Uterus (tissue), 4 donors: Measurements from ENCODE around the gene HNRNPK. TPM values are rescaled to one million over a fixed set of nuclear protein-coding genes. Genes with fewer than 3 reads are reported as not detected.

ENCODE experiments used
- DNase-seq, 2 donors: peaks; one replicate each; pipeline ENCODE4 v3.0.0-alpha.2; 2019 to 2020
- H3K27ac ChIP-seq, 2 donors: fragments of 200-600 bp; sonication (generic); 1 replicate in 1 of 2; 2 replicates in 1 of 2; pipeline ENCODE4 v1.5.1; 2016 to 2018
- H3K27me3 ChIP-seq, 2 donors: fragments of 200-600 bp; sonication (generic); one replicate each; pipeline ENCODE4 v1.5.1; 2018 to 2019; ENCODE audit warnings: control low read depth in 1 of 2
- H3K36me3 ChIP-seq, 2 donors: fragments of 200-600 bp; sonication (generic); one replicate each; pipeline ENCODE4 v1.5.1; 2019; ENCODE audit warnings: control low read depth in 1 of 2
- H3K4me1 ChIP-seq, 2 donors: fragments of 200-600 bp; sonication (generic); one replicate each; pipeline ENCODE4 v1.5.1; 2018 to 2019; ENCODE audit warnings: control low read depth in 1 of 2
- H3K4me3 ChIP-seq, 2 donors: fragments of 200-600 bp; sonication (generic); 1 replicate in 1 of 2; 2 replicates in 1 of 2; pipeline ENCODE4 v1.5.1; 2018 to 2019; ENCODE audit warnings: mild to moderate bottlenecking in 1 of 2
- H3K9me3 ChIP-seq, 2 donors: fragments of 200-600 bp; sonication (generic); one replicate each; pipeline ENCODE4 v1.5.1; 2019; ENCODE audit warnings: control low read depth in 1 of 2
- CTCF ChIP-seq, 4 experiments: fragments of 200-600 bp in 2 of 4; fragments of 450-650 bp in 2 of 4; sonication (generic) in 2 of 4; IDR thresholded peaks; one replicate each; pipeline ENCODE4 v1.5.1; 2016 to 2019; ENCODE audit warnings: antibody characterized with exemption in 4 of 4, mild to moderate bottlenecking in 2 of 4, moderate library complexity in 1 of 4
- POLR2A ChIP-seq, 2 donors: fragments of 450-650 bp; IDR thresholded peaks; one replicate each; pipeline ENCODE4 v1.6.1; 2016; ENCODE audit warnings: antibody characterized with exemption in 2 of 2, mild to moderate bottlenecking in 1 of 2, moderate library complexity in 1 of 2
- intact Hi-C: fragments of 100-400 bp; cut with DNase I; formaldehyde crosslinking; loops from one replicate; pipeline ENCODE4 v1.15.1; 2023; ENCODE audit warnings: low total_unique reads
- total RNA-seq, 4 donors: library from RNA; depleted of rRNA in 3 of 4; stranded (reverse); fragments of >200 nt in 3 of 4; gene quantifications; one replicate each; pipeline versions ENCODE4 v1.1.0 to v1.2.4, GENCODE V29; 2014 to 2023
- donor health status: DM: yes; HTN: yes; CAD: no.

Gene HNRNPK
- total RNA-seq, 4 donors from 2014 or later, result 205 to 785 (median 450) TPM

GRCh38 chr9:83986765-83987401, 6.9 kb upstream of the HNRNPK start:
- H3K4me1 ChIP-seq, result peaks cover 0 to 4% of the 10 kb centered on the region in 2 donors
- H3K27ac ChIP-seq, result no peak overlapping the region
- no peak overlapping the region for H3K4me3 ChIP-seq
- H3K27me3 ChIP-seq, result no peaks in the 10 kb centered on the region
- no peaks in the 10 kb centered on the region for H3K36me3 ChIP-seq
- intact Hi-C loops, result loop anchor here (10.0 kb wide), 1 partner anchor 52 kb away; no protein-coding TSS in a partner anchor
- no peak for DNase-seq
- TF ChIP-seq POLR2A (IDR thresholded peaks at IDR 0.05), result no peak
- no peak for TF ChIP-seq CTCF (IDR thresholded peaks at IDR 0.05)
- no peaks in the 10 kb centered on the region for H3K9me3 ChIP-seq

- peaks cover 0 to 7% of the 10 kb centered on the region in 2 donors for H3K4me1 ChIP-seq
- H3K36me3 ChIP-seq, result no peaks in the 10 kb centered on the region
- DNase-seq, result no peak
- no peak overlapping the region for H3K27ac ChIP-seq
- H3K27me3 ChIP-seq, result no peaks in the 10 kb centered on the region
- intact Hi-C loops, result loop anchor here (10.0 kb wide), 1 partner anchor 51 kb away; no protein-coding TSS in a partner anchor
- H3K4me3 ChIP-seq, result no peak overlapping the region
- no peaks in the 10 kb centered on the region for H3K9me3 ChIP-seq
- no peak for TF ChIP-seq CTCF (IDR thresholded peaks at IDR 0.05)
- no peak for TF ChIP-seq POLR2A (IDR thresholded peaks at IDR 0.05)
These were observed 6.2 kb upstream of the HNRNPK start for GRCh38 chr9:83986195-83986594.

GRCh38 chr9:83981126-83981871, 1.3 kb upstream of the HNRNPK start:
- TF ChIP-seq POLR2A (IDR thresholded peaks at IDR 0.05), result no peak
- no peak for TF ChIP-seq CTCF (IDR thresholded peaks at IDR 0.05)
- H3K27ac ChIP-seq, result peak overlapping the region; percentile 98 to 100
- peak overlapping the region; percentile 81 to 93 for H3K4me3 ChIP-seq
- peaks cover 7 to 8% of the 10 kb centered on the region in 2 donors for H3K4me1 ChIP-seq
- H3K9me3 ChIP-seq, result no peaks in the 10 kb centered on the region
- H3K27me3 ChIP-seq, result no peaks in the 10 kb centered on the region
- peak in 1 of 2 donors; percentile 28 for DNase-seq
- no peaks in the 10 kb centered on the region for H3K36me3 ChIP-seq
- intact Hi-C loops, result loop anchor here (10.0 kb wide), 1 partner anchor 46 kb away; no protein-coding TSS in a partner anchor

GRCh38 chr9:83980395-83981125, 545 bp upstream of the HNRNPK start, which contains the start of gene RMI1:
Gene RMI1 (plus strand): TSS chr9:83980805. CDS start chr9:84000987, 20,182 bp downstream.
- DNase-seq, result peak; percentile 99
- H3K27ac ChIP-seq, result peak within 1 kb of the TSS; percentile 98 to 100
- peaks cover 7 to 16% of the 10 kb centered on the region in 2 donors for H3K4me1 ChIP-seq
- TF ChIP-seq POLR2A (IDR thresholded peaks at IDR 0.05), result peak; percentile 92 to 96
- TF ChIP-seq CTCF (IDR thresholded peaks at IDR 0.05), result peak in 2 of 4 experiments; percentile 2 to 12
- H3K4me3 ChIP-seq, result peak within 1 kb of the TSS; percentile 81 to 93
- intact Hi-C loops, result loop anchor here (10.0 kb wide), 1 partner anchor 46 kb away; no protein-coding TSS in a partner anchor
- H3K36me3 ChIP-seq, result no peaks in the 10 kb centered on the region
- H3K9me3 ChIP-seq, result no peaks in the 10 kb centered on the region
- H3K27me3 ChIP-seq, result no peaks in the 10 kb centered on the region
